Measurements from ENCODE around the gene PPP2R1B. TPM values are rescaled to one million over a fixed set of nuclear protein-coding genes. Genes with fewer than 3 reads are reported as not detected.

The PPP2R1B gene
- total RNA-seq, 1 donor from 2014 or later: 37.9 TPM

DNA sequence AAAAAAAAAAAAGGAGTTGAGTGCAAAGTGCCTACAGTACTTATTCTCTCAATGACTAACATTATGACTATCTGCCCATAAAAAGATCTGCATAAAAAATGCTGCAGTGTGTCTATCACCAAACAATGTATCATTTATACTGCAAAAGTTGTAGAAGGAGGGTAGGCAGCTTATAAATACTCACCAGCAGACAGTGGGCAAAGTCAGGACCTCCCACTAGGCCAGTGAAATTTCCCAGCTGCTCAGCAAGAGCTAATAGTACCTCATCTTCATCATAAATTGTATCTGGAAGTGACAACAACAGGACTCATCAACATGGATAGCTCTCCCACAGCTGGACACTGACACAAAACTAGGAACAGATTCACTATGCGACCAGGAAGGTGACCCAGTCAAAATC lies 1.6 kb downstream of the PPP2R1B start:
- Mint-ChIP-seq H3K4me3 (peak overlapping the region; percentile 100), H3K27me3 (no peaks in the 10 kb centered on the region), H3K9me3 (no peaks in the 10 kb centered on the region), H3K27ac (no peak overlapping the region), H3K36me3 (ENCODE audit: low read depth) (peaks cover 46% of the 10 kb centered on the region), H3K4me1 (peaks cover 25% of the 10 kb centered on the region)
- CTCF ChIA-PET: interaction anchor here (0.6 to 4.6 kb wide), 3 partner anchors 12 to 123 kb away, joined by 3 to 47 read pairs (median 4); no protein-coding TSS in a partner anchor
- ATAC-seq (ENCODE audit: low read depth) (no peak), DNase-seq (no peak)
- intact Hi-C loops (cut with micrococcal nuclease): loop anchor here (5.0 kb wide), 1 partner anchor 108 kb away; the partner anchor contains the start of gene ALG9
- POLR2A ChIA-PET: interaction anchor here (1.0 kb wide), 1 partner anchor 14 kb away, joined by 3 read pairs; no protein-coding TSS in a partner anchor
- no peak for TF ChIP-seq CTCF (IDR thresholded peaks at IDR 0.05)

GRCh38 chr11:111762981-111763643 lies 3.1 kb downstream of the PPP2R1B start:
- intact Hi-C loops (cut with micrococcal nuclease): no loop called here
- no peak for TF ChIP-seq CTCF (IDR thresholded peaks at IDR 0.05)
- POLR2A ChIA-PET: no interaction called here
- Mint-ChIP-seq H3K27me3 (no peaks in the 10 kb centered on the region), H3K9me3 (no peaks in the 10 kb centered on the region), H3K4me1 (peaks cover 25% of the 10 kb centered on the region), H3K4me3 (no peak overlapping the region), H3K27ac (no peak overlapping the region), H3K36me3 (ENCODE audit: low read depth) (peaks cover 60% of the 10 kb centered on the region)
- DNase-seq (no peak), ATAC-seq (ENCODE audit: low read depth) (no peak)
- CTCF ChIA-PET: interaction anchor here (1.0 to 2.5 kb wide), 2 partner anchors 14 to 176 kb away, joined by 6 to 7 read pairs; no protein-coding TSS in a partner anchor

DNA sequence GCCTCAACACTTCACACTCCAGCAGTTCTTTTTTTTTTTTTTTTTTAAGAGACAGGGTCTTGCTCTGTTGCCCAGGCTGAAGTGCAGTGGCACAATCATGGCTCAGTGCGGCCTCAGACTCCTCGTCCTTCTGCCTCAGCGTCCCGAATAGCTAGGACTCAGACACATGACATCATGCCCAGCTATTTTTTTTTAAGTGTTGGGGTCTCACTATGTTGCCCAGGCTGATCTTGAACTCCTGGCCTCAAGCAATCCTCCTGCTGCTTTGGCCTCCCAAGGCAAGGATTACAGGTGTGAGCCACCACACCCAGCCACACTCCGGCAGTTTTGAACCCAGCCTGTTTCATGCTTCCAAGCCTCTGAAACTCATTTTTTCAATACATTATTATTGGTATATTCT lies 3.7 kb downstream of the PPP2R1B start:
- no peak overlapping the region for H3K4me3 Mint-ChIP-seq
- DNase-seq: no peak
- H3K27ac Mint-ChIP-seq: no peak overlapping the region
- ChIA-PET POLR2A (no interaction called here), CTCF (interaction anchor here (2.5 to 3.0 kb wide), 2 partner anchors 14 to 175 kb away, joined by 6 to 12 read pairs; no protein-coding TSS in a partner anchor)
- intact Hi-C loops (cut with micrococcal nuclease): no loop called here
- H3K27me3 Mint-ChIP-seq: no peaks in the 10 kb centered on the region
- peaks cover 66% of the 10 kb centered on the region for H3K36me3 Mint-ChIP-seq (ENCODE audit: low read depth)
- ATAC-seq (ENCODE audit: low read depth): no peak
- H3K4me1 Mint-ChIP-seq: peaks cover 25% of the 10 kb centered on the region
- no peak for TF ChIP-seq CTCF (IDR thresholded peaks at IDR 0.05)
- H3K9me3 Mint-ChIP-seq: no peaks in the 10 kb centered on the region

- H3K36me3 Mint-ChIP-seq (ENCODE audit: low read depth): peaks cover 77% of the 10 kb centered on the region
- no peak for TF ChIP-seq CTCF (IDR thresholded peaks at IDR 0.05)
- no peak for ATAC-seq (ENCODE audit: low read depth)
- ChIA-PET POLR2A (no interaction called here), CTCF (interaction anchor here (1.1 to 3.0 kb wide), 3 partner anchors 16 to 174 kb away, joined by 3 to 12 read pairs (median 6); no protein-coding TSS in a partner anchor)
- H3K9me3 Mint-ChIP-seq: no peaks in the 10 kb centered on the region
- H3K4me3 Mint-ChIP-seq: no peak overlapping the region
- no peak overlapping the region for H3K27ac Mint-ChIP-seq
- peaks cover 16% of the 10 kb centered on the region for H3K4me1 Mint-ChIP-seq
- no peak for DNase-seq
- intact Hi-C loops (cut with micrococcal nuclease): no loop called here
- no peaks in the 10 kb centered on the region for H3K27me3 Mint-ChIP-seq
Measured at GRCh38 chr11:111761036-111761435, 5.2 kb downstream of the PPP2R1B start.

DNA sequence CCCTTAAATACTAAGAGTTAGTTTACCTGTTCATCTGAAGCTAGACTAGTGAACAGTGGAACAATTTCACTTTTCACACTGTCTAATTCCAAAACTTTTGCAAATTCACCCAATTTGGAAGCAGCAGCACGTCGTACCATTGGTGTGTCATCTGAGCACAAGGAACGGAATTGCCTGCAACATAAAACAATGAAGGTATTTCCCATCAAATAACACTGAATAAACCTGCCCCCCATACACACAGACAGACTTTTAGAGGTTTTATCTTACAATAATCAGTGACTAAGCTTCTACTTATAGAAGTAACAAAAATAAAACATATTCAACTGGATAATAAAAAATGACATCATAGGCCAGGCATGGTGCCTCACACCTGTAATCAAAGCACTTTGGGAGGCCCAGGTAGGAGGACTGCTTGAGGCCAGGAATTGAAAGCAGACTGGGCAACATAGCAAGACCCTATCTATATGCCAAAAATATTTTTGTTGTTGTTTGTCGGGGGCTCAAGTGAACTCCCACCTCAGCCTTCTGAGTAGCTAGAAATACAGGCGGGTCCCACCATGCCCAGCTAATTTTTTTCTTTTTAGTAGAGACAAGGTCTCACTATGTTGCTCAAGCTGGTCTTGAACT lies 6.3 kb downstream of the PPP2R1B start:
- DNase-seq (no peak), ATAC-seq (ENCODE audit: low read depth) (no peak)
- no peak overlapping the region for H3K4me3 Mint-ChIP-seq
- ChIA-PET POLR2A (no interaction called here), CTCF (interaction anchor here (0.5 to 3.0 kb wide), 2 partner anchors 17 to 193 kb away, joined by 3 to 12 read pairs; no protein-coding TSS in a partner anchor)
- no peaks in the 10 kb centered on the region for H3K9me3 Mint-ChIP-seq
- H3K27ac Mint-ChIP-seq: no peak overlapping the region
- H3K4me1 Mint-ChIP-seq: peaks cover 11% of the 10 kb centered on the region
- intact Hi-C loops (cut with micrococcal nuclease): no loop called here
- peaks cover 78% of the 10 kb centered on the region for H3K36me3 Mint-ChIP-seq (ENCODE audit: low read depth)
- no peak for TF ChIP-seq CTCF (IDR thresholded peaks at IDR 0.05)
- no peaks in the 10 kb centered on the region for H3K27me3 Mint-ChIP-seq

All from activated B cell treated with CpG ODN at 0.5 μM for 24 hours (primary cell).